ENCODE measurements around the gene ZNF618. TPM values are rescaled to one million over a fixed set of nuclear protein-coding genes. Genes with fewer than 3 reads are reported as not detected.

Gene ZNF618
- total RNA-seq, 2 donors from 2014 or later, result 3.1 to 3.3 TPM

GRCh38 chr9:113892861-113893491 lies 16.9 kb downstream of the ZNF618 start:
- Histone ChIP-seq H3K27me3 (no peaks in the 10 kb centered on the region), H3K4me1 (no peaks in the 10 kb centered on the region), H3K36me3 (no peaks in the 10 kb centered on the region), H3K9ac (ENCODE audit: low read depth in 2 of 2, low read length in 2 of 2) (no peak overlapping the region), H3K27ac (no peak overlapping the region), H3K9me3 (no peaks in the 10 kb centered on the region), H3K4me3 (no peak overlapping the region)
- intact Hi-C loops (cut with DNase I), result no loop called here
- no peak for TF ChIP-seq CTCF (IDR thresholded peaks at IDR 0.05)
- DNase-seq, result no peak

- DNase-seq, result no peak
- Histone ChIP-seq H3K36me3 (no peaks in the 10 kb centered on the region), H3K4me3 (no peak overlapping the region), H3K9ac (ENCODE audit: low read depth in 2 of 2, low read length in 2 of 2) (no peak overlapping the region), H3K27me3 (no peaks in the 10 kb centered on the region), H3K4me1 (no peaks in the 10 kb centered on the region), H3K27ac (no peak overlapping the region), H3K9me3 (no peaks in the 10 kb centered on the region)
- intact Hi-C loops (cut with DNase I), result no loop called here
- TF ChIP-seq CTCF (IDR thresholded peaks at IDR 0.05), result no peak
Measured at GRCh38 chr9:113894166-113894565, 18.1 kb downstream of the ZNF618 start.

- Histone ChIP-seq H3K27ac (no peak overlapping the region), H3K4me1 (no peaks in the 10 kb centered on the region), H3K9me3 (no peaks in the 10 kb centered on the region), H3K9ac (ENCODE audit: low read depth in 2 of 2, low read length in 2 of 2) (no peak overlapping the region), H3K27me3 (no peaks in the 10 kb centered on the region), H3K4me3 (no peak overlapping the region), H3K36me3 (no peaks in the 10 kb centered on the region)
- intact Hi-C loops (cut with DNase I), result no loop called here
- no peak for TF ChIP-seq CTCF (IDR thresholded peaks at IDR 0.05)
- no peak for DNase-seq
Measured at GRCh38 chr9:113895526-113895925, 19.4 kb downstream of the ZNF618 start.

GRCh38 chr9:113896713-113897112 lies 20.6 kb downstream of the ZNF618 start:
- Histone ChIP-seq H3K36me3 (no peaks in the 10 kb centered on the region), H3K9ac (ENCODE audit: low read depth in 2 of 2, low read length in 2 of 2) (no peak overlapping the region), H3K4me1 (no peaks in the 10 kb centered on the region), H3K4me3 (no peak overlapping the region), H3K27me3 (no peaks in the 10 kb centered on the region), H3K27ac (no peak overlapping the region), H3K9me3 (no peaks in the 10 kb centered on the region)
- TF ChIP-seq CTCF (IDR thresholded peaks at IDR 0.05), result no peak
- DNase-seq, result no peak
- intact Hi-C loops (cut with DNase I), result no loop called here

GRCh38 chr9:113898151-113898550 lies 22.0 kb downstream of the ZNF618 start:
- intact Hi-C loops (cut with DNase I), result no loop called here
- Histone ChIP-seq H3K9me3 (no peaks in the 10 kb centered on the region), H3K9ac (ENCODE audit: low read depth in 2 of 2, low read length in 2 of 2) (no peak overlapping the region), H3K27me3 (no peaks in the 10 kb centered on the region), H3K4me1 (no peaks in the 10 kb centered on the region), H3K36me3 (no peaks in the 10 kb centered on the region), H3K27ac (no peak overlapping the region), H3K4me3 (no peak overlapping the region)
- TF ChIP-seq CTCF (IDR thresholded peaks at IDR 0.05), result no peak
- no peak for DNase-seq
